Measurements from ENCODE around the gene LAMA1.
"Not testable (repeated sequence)": the region's sequence is repeated elsewhere in the genome, so short reads cannot be mapped to it uniquely, and the experiment has no call there.

LAMA1 gene, protein sequence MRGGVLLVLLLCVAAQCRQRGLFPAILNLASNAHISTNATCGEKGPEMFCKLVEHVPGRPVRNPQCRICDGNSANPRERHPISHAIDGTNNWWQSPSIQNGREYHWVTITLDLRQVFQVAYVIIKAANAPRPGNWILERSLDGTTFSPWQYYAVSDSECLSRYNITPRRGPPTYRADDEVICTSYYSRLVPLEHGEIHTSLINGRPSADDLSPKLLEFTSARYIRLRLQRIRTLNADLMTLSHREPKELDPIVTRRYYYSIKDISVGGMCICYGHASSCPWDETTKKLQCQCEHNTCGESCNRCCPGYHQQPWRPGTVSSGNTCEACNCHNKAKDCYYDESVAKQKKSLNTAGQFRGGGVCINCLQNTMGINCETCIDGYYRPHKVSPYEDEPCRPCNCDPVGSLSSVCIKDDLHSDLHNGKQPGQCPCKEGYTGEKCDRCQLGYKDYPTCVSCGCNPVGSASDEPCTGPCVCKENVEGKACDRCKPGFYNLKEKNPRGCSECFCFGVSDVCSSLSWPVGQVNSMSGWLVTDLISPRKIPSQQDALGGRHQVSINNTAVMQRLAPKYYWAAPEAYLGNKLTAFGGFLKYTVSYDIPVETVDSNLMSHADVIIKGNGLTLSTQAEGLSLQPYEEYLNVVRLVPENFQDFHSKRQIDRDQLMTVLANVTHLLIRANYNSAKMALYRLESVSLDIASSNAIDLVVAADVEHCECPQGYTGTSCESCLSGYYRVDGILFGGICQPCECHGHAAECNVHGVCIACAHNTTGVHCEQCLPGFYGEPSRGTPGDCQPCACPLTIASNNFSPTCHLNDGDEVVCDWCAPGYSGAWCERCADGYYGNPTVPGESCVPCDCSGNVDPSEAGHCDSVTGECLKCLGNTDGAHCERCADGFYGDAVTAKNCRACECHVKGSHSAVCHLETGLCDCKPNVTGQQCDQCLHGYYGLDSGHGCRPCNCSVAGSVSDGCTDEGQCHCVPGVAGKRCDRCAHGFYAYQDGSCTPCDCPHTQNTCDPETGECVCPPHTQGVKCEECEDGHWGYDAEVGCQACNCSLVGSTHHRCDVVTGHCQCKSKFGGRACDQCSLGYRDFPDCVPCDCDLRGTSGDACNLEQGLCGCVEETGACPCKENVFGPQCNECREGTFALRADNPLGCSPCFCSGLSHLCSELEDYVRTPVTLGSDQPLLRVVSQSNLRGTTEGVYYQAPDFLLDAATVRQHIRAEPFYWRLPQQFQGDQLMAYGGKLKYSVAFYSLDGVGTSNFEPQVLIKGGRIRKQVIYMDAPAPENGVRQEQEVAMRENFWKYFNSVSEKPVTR (N-terminal part only)

DNA sequence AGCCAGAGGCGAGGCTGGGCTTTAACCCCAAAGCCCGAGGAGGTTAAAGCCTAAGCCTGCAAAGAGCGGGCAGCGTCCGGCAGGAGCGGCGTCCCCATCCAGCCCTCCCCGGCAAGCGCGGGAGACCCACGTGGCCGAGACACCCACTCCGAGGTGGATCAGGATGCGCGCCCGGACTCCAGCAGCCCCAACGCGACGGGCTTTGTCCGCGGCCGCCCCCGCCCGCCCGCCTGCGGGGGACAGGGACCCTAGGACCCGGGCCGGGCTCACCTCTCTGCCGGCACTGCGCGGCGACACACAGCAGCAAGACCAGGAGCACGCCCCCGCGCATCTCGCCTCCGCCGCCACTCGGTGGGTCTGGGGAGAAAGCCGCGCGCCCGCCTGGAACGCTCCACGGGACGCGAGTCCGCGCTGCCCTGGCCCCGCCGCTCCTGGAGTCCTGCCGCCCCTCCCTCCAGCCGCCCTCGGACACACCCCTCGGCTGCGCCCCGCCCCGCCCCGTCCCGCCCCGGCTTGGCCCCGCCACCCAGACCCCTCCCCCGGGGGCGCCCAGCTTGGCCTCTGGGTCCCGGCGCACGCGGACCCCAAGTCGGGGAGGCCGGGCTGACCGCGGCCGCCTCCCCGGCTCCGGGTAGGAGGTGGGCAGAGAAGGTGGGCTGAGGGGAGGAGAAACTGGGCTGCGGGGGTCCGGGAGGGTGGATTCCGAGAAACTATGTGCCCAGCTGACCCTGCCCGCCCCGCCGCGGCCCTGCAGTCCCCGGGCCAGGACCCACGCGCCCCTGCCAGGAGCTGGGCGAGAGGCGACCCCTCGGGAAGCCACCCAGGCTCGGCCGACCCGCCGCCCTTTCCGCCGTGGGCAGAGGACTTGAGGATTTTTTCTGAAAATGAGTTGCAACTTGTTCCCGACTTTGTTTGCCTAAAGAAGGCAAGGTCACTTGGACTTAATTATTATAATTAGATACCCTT, at the start of gene LAMA1:
LAMA1 (minus strand) TSS at position 408 of the 966 bp plus-strand sequence; CDS start at position 331, 77 bp downstream.
- DNase-seq (ENCODE audit: low read depth), result no peak

DNA sequence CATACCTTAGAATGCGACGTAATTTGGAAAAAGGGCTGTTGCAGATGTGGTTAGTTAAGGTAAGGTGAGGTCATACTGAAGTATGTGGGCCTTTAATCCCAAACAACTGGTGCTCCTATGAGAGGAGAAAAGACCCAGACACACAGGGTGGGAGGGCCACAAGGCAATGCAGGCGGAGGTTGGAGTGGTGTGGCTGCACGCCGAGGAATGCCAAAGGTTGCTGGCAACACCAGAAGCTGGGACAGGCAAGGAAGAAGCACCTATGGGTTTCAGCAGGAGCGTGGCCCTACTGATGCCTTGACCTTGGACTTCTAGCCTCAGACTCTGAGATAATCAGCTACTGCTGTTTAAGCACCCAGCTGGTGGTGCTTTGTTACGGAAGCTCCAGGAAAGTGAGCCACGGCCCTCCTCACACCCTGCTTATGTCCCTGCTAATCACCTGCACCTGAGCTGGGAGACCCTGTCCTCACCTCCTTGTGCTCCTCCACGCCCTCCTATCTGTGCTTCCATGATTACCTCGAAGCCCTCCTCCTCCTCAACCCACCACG, 48.3 kb upstream of the LAMA1 start:
- DNase-seq (ENCODE audit: low read depth), result no peak

DNA sequence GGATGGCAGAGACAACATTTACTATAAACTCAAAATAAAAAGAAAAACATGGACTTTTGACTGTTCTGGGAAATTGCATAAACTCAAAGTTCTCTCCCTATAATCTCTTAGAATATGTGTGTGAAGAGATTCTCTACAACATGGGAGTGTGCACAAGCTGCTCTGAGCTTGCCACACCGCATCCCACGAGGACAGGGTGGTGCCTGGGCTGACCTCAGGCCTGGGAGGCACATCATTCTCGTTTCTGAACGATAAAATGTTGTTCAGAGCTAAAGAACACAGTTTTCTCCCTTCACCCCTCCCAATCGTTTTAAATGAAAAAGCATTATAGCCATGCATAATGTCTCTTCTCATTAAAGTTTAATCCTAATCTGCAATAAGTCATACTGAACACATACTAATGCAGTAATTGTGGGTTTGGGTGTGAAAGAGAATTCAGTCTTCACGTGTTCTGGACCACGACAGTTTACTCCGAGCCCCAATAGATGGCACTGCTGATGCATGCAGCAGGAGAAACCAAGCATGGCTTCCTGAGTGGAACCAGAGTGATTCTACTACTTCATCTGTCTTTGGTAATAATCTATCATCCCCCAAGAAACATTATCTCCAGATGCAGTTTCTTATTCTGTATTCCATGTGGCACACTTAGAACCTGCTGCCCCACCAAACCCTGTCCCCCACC, 46.9 kb upstream of the LAMA1 start:
- DNase-seq (ENCODE audit: low read depth), result no peak

DNA sequence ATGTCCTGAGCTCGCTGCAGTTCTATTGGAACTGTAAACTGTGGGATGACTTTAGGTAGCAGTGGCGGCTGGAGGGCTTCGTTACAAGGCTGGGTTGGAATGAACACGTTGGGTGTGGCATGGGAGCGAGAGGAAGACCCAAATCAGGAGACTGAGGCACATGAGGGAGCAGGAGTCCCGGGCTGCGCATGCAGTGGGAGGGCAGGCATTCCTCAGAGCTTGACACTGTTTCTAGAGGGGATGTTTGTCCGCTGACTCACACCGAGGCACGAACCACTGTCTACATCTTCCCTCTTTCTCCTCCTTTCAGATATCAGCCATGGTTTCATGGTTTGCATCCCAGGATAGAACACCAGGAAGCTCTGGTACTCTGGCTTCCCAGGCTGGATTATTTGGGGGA, 40.6 kb upstream of the LAMA1 start:
- peak; percentile 44 for DNase-seq (ENCODE audit: low read depth)

DNA sequence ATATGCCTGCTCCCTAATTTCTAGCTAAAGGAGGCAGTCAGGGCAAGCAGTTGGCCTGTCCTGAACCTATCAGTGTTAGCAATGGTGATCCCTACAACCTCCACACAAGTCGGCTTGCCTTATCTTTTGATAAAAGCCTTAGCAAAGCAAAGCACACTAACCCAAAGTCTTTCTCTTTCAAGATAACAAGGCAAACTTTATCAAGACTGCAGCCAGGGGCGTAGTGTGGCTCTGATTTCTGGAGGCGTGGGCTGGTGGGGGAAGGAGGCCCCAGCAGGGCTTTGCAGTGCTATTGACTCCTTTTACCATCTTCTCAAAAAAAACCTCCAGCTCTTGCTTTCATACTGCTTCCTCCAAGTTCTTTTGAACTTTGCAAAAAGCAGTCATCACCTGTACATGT, 40.2 kb upstream of the LAMA1 start:
- DNase-seq (ENCODE audit: low read depth), result no peak

DNA sequence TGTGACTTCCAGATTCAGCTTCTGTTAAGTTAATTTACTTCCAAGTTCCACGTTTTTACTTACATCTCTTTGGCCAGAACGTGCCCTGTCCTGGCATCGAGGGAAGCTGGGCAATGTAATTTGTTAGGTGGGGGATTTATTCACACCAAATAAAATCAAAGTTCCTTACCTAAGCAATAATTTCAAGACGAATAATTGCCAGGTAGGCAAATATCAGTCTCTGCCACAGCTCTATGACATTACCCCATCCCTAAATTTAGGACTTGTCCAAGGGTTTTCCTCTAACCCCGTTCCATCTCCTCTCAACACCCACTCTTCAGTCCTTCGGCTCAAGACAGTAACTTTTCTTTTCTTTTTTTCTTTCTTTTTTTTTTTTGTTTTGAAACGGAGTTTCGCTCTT, 38.3 kb upstream of the LAMA1 start:
- no peak for DNase-seq (ENCODE audit: low read depth)

DNA sequence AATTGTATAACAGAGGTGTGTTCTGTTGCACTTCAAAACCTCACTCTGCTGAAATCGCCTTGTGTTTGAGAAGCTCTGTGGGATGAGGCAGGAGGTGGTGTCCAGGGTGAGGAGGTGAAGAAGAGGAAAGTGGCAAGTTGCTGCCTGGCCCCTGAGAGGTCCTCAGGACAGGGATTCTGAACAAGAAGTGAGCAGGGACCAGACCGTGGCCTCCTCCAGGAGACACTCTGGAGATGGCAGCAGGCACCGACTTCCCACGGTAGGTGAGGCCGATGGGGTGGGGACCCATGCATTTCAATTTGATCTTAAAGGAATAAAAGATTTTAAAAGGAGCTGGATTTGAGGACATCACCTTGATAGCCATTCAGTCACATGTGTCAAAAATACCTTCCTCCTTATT, 37.5 kb upstream of the LAMA1 start:
- DNase-seq (ENCODE audit: low read depth), result no peak

DNA sequence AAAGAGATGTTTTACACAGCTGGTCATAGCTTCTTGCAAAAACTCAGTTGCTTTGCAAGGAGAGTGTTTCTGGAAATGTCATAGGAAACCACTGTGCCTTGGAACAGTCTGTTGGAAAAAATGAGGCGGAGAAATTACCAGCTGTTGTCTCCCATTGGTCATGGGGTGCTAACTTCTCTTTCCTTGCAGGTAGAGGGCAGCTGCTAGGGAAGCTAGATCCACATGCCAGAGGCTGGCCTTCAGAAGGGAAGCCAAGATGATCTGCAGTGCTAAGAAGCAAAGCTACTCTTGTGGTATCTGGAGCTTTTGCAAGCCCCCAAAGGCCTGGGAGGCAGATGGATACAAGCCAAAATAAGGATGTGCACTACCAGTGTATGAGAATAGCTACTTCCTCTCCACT, 34.8 kb upstream of the LAMA1 start:
- DNase-seq (ENCODE audit: low read depth), result no peak

DNA sequence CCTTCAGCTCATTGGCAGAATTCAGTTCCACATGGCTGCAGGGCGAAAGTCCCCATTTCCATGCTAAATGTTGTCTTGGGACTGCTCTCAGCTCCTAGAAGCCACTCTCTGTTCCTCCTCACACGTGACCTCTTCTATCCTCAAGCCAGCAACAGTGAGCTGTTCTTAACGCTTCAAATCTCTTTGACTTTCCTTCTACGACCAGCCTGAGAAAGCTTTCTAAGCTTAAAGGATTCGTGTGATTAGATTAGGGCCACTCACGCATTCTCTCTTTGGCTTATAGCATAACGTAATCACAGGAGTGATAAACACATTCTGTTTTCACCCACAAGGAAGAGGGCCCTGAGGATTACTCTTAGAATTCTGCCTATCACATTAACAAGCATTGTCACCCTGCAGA, 29.8 kb upstream of the LAMA1 start:
- no peak for DNase-seq (ENCODE audit: low read depth)

DNA sequence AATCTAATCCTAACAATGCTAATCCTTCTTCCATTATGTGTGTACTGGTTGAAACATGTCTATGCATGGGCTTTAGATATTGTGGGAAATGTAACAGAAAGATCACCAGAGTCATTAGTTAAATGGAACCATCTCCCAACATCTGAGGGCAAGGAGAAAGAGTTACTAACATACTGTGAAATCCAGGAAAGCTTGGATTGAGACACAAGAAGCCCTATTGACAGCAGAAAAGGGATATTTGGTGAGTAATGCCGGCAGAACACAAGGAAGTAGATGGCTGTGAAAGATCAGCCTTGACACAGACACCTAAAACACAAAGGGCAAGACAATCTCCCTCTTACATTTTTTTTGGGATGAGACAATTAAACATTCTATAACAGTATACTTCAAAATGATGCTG, 28.5 kb upstream of the LAMA1 start:
- DNase-seq (ENCODE audit: low read depth), result no peak

DNA sequence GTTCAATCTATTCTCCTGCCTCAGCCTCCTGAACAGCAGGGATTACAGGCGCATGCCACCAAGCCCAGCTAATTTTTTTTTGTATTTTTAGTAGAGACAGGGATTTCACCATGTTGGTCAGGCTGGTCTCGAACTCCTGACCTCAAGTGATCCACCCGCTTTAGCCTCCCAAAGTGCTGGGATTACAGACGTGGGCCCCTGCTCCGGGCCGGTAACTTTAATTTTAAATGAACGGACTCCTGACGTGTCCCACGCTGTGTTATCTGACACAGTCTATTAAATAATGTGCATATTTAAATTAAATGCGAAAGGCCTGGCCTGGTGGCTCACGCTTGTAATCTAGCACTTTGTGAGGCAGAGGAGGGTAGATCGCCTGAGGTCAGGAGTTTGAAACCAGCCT, 27.3 kb upstream of the LAMA1 start:
- DNase-seq (ENCODE audit: low read depth), result not testable (repeated sequence)

DNA sequence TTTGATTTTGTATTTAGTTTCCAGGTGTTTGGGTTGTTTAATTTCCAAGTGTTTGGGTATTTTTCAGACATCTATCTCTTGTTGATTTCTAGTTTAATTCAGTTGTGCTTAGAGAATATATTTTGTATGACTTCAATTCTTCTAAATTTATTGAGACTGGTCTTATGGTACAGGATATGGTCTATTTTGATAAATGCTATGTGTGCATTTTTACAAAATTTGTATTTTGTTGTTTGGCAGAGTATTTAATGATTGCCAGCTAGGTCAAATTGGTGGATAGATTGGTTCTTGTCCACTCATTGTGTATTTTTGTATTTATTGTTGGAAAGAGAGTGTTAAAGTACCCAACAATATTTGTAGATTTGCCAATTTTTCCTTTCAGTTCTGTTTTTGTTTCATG, 23.7 kb upstream of the LAMA1 start:
- DNase-seq (ENCODE audit: low read depth), result no peak

DNA sequence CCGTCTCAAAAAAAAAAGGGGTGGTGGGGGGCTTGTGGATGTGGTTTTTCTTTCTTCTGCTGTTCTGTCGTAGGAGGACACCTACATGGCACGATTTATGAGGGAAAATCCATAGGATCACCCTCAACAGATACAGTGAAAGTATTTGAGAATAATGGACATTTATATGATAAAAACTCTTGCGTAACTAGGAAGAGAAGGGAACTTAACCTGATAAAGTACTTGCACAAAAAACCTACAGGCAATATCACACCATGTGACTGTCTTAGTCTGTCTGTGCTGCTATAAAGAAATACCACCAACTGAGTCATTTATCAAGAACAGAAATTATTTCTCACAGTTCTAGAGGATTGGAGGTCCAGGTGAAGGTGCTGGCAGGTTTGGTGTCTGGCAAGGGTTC, 21.8 kb upstream of the LAMA1 start:
- no peak for DNase-seq (ENCODE audit: low read depth)

DNA sequence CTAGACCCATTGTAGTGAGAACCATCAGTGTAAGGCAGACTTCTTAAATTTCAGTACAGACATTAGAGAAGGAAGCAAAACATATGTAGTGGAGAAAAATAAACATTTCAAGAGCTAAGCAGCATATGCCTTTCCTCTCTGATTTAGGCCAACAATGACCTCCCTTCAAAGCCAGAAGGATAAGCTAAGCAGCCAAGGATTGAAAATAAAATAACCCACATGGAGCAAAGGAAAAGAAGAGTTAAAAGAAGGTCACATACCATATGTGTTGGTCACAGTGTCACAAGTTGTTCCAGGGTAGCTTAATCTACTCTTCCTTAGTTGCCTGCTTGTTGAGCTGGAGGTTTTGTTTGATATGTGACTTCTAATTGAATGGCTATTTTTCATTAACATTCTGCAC, 15.6 kb upstream of the LAMA1 start:
- DNase-seq (ENCODE audit: low read depth), result peak; percentile 15

DNA sequence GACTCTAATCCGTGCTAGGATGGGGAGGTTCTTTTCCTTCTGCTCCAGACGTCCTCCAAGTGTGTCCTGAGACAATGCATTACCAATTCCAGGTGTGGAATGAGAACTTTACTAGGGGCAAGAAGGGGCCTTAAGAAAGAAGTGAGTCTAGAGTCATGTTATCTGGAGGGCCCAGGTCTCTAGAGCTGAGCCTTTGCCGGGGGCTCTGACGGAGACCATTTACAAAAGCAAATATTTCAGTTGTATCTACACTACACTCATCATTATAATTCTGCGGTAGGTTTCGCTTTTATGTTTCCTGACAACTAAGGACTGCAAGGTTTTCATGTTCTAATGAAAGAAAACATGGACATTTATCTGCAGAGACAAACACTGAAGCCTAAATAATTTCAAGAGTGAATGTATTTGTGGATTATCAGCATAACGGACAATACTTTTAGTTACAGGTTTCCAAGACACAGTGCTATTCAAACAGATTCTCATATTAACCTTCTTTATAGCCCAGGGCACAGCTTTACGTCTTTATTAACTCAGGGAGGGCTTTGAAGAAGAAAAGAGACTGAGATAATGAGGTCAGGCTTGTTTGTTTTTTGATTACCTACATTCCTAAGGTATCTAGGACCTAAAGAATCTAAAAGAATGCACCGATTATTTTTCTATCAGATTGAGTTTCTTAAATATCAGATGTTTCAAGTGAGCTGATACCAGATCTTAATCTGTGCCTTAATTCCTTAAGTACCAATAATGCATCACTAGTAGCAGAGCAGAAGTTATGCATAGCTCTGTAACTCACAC, 15.0 kb upstream of the LAMA1 start:
- no peak for DNase-seq (ENCODE audit: low read depth)

DNA sequence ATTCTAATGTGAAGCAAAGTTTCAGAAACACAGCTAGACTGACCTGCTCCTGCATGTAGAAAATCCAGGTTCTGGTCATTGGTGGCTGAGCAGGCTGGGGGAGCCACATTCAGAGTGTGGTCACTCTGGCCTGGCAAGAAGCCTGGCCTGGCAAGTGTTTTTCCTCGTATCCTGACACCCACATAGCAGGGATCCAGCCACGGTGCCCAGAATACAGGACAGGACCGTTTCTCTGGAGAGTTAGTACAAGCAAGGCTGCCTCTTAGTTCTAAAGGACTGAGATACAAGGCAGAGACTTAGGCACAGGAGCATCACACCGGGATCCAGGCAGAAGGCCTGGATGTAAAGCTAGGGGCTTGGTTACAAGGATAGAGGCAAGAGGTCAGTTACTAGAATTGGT, 4.8 kb upstream of the LAMA1 start:
- DNase-seq (ENCODE audit: low read depth), result no peak

DNA sequence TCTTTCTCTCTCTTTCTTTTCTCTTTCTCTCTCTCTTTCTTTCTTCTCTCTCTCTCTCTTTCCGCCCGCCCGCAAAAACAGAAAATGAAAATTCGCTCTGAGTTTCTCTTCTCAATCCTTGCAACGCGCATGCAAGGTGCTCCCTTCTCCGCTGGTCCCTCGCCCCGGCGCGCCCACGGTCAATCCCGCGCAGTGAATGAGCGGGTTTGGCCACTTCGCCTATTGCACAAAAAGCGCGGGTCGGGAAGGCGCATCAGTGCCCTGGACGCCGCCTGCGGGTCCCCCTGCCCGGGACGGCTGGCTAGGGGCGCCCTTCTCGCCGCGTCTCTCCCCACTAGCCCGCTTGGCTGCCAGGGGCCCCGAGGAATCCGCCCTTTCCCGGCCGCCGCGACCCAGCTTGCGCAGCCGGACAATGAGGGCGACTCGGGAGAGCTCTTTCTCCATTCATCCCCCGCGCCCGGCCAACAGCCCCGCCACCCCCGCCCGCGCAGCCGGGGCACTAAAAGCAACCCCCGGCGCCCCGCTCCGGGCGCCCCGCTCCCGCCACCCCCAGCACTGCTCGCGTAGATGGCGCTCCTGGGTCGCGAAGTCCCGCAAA, 706 bp downstream of the LAMA1 start:
- no peak for DNase-seq (ENCODE audit: low read depth)

DNA sequence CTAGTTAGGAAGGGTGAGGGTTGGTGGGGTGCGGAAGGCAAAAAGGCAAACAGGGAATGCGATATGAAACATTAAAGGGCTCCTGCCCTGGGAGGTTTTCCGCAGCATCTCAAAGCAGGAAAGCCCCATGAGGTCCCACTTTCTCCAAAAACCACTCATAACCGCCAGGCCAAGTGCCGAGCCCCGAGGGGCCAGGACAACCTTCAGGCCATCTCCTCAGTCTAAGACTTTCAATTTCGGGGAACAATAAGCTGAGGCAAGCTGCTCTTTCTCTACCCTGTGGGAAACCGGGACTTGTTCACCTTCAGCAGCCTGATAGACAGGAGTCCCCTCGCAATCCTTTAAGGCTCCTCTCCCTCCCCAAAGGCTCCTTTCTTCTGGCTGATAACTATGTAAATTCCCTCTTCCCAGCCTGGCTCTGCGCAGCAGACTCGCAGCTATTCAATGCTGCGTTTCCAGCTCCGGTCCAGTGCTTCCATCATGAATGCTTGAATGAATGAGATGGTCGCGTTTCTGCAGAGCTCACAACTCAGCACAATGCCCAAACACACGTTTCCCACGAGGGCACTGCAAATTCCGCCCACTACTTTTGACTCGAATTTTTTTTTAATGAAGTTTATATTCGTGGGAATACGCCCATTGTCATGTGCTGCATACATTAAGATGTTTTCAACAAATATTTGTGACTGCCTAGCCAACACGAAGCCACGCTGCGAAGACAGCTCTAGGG, 1.4 kb downstream of the LAMA1 start:
- DNase-seq (ENCODE audit: low read depth), result no peak

Data from non-pigmented ciliary epithelial cell (primary cell).